Nephron (organoid): ENCODE results near the gene MILR1.
A peak's percentile ranks its signal among the peaks of the same experiment; 100 is the strongest.

Source experiments
- H3K27ac Mint-ChIP-seq, 3 experiments: 2 replicates each; pipeline ENCODE4 v1.8.0; 2020; ENCODE audit warnings: mixed read lengths in 3 of 3, mild to moderate bottlenecking in 2 of 3, moderate library complexity in 1 of 3
- H3K27me3 Mint-ChIP-seq: 2 replicates; pipeline ENCODE4 v1.8.0; 2021; ENCODE audit warnings: low read depth, mild to moderate bottlenecking, moderate library complexity, mixed read lengths
- H3K36me3 Mint-ChIP-seq: 2 replicates; pipeline ENCODE4 v1.8.0; 2020; ENCODE audit warnings: low read depth, mixed read lengths
- H3K4me1 Mint-ChIP-seq: 2 replicates; pipeline ENCODE4 v1.8.0; 2020; ENCODE audit warnings: mixed read lengths
- H3K4me3 Mint-ChIP-seq, 3 experiments: 2 replicates each; pipeline ENCODE4 v1.8.0; 2020; ENCODE audit warnings: mild to moderate bottlenecking in 3 of 3, mixed read lengths in 3 of 3, moderate library complexity in 2 of 3
- H3K9me3 Mint-ChIP-seq: 2 replicates; pipeline ENCODE4 v1.8.0; 2020; ENCODE audit warnings: mixed read lengths
- CTCF ChIP-seq, 3 experiments: fragments of 200-600 bp; sonication (generic); IDR thresholded peaks; one replicate each; pipeline ENCODE4 v1.5.0; 2021; ENCODE audit warnings: antibody characterized with exemption in 3 of 3; ENCODE audit not compliant: unreplicated experiment in 3 of 3

The MILR1 gene

GRCh38 chr17:64497565-64498035, 48.7 kb downstream of the MILR1 start:
- H3K36me3 Mint-ChIP-seq, result peaks cover 52% of the 10 kb centered on the region
- no peaks in the 10 kb centered on the region for H3K9me3 Mint-ChIP-seq
- peak overlapping the region; percentile 97 to 99 (median 98) for H3K4me3 Mint-ChIP-seq
- peak overlapping the region; percentile 82 to 96 (median 92) for H3K27ac Mint-ChIP-seq
- no peak for TF ChIP-seq CTCF (IDR thresholded peaks at IDR 0.05; ENCODE audit: unreplicated experiment in 3 of 3)
- peaks cover 50% of the 10 kb centered on the region for H3K4me1 Mint-ChIP-seq
- no peaks in the 10 kb centered on the region for H3K27me3 Mint-ChIP-seq

GRCh38 chr17:64498308-64499203, 49.6 kb downstream of the MILR1 start:
- no peak for TF ChIP-seq CTCF (IDR thresholded peaks at IDR 0.05; ENCODE audit: unreplicated experiment in 3 of 3)
- Mint-ChIP-seq H3K27me3 (no peaks in the 10 kb centered on the region), H3K4me1 (peaks cover 59% of the 10 kb centered on the region), H3K4me3 (peak overlapping the region; percentile 67 to 97 (median 75)), H3K9me3 (no peaks in the 10 kb centered on the region), H3K36me3 (peaks cover 58% of the 10 kb centered on the region), H3K27ac (peak overlapping the region; percentile 40 to 92 (median 82))

DNA sequence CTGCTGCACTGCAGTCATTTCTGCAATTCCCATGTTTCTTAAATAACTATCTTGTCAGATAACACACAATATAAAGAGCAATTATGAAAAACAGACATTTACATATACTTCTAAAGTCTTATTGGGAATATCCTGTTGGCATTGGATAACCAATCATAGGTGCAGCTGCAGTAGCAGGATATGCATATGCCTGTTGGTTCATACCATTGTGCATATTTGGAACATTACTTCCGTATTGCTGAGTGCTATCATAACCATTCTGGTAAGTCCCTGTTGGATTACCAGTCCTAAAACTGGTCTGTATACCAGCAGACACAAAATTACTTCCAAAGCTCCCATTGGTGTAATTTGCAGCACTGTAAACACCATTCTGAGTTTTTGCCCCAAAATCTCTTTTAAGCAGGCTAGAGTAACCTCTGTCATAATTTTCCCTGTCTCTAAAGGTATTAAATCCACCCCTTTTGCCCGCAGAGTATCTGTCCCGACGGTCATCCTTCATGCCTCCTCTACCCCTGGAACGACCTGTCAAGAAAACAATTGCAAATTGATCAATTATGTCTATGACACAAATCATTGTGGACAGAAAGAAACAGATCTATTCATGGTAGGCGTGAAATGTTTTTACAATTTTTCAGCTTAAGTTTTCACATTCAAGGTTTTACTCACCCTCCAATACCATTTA, 51.0 kb downstream of the MILR1 start:
- Mint-ChIP-seq H3K36me3 (peaks cover 66% of the 10 kb centered on the region), H3K27me3 (no peaks in the 10 kb centered on the region), H3K9me3 (no peaks in the 10 kb centered on the region), H3K27ac (peak overlapping the region in 1 of 3 experiments; percentile 46), H3K4me1 (peaks cover 60% of the 10 kb centered on the region), H3K4me3 (peak overlapping the region; percentile 4 to 14 (median 7))
- no peak for TF ChIP-seq CTCF (IDR thresholded peaks at IDR 0.05; ENCODE audit: unreplicated experiment in 3 of 3)

DNA sequence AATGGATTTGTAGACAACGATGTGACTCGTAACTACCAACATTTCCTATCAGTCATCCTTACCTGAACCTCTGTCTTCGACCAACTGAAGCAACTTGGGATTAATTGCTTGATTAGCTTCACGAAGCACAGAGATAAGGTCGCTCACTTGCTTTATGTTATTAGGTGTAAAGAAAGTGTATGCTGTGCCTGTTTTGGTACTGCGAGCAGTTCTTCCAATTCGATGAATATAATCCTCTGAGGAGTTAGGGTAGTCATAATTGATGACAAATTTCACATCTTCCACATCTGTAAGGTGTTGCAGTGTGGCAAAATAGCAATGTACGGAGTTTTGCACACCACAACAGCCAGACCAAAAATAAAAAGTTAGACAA, 51.6 kb downstream of the MILR1 start:
- Mint-ChIP-seq H3K27ac (peak overlapping the region in 1 of 3 experiments; percentile 46), H3K4me3 (peak overlapping the region in 2 of 3 experiments; percentile 7 to 20), H3K4me1 (peaks cover 62% of the 10 kb centered on the region), H3K27me3 (no peaks in the 10 kb centered on the region), H3K9me3 (no peaks in the 10 kb centered on the region), H3K36me3 (peaks cover 69% of the 10 kb centered on the region)
- no peak for TF ChIP-seq CTCF (IDR thresholded peaks at IDR 0.05; ENCODE audit: unreplicated experiment in 3 of 3)

DNA sequence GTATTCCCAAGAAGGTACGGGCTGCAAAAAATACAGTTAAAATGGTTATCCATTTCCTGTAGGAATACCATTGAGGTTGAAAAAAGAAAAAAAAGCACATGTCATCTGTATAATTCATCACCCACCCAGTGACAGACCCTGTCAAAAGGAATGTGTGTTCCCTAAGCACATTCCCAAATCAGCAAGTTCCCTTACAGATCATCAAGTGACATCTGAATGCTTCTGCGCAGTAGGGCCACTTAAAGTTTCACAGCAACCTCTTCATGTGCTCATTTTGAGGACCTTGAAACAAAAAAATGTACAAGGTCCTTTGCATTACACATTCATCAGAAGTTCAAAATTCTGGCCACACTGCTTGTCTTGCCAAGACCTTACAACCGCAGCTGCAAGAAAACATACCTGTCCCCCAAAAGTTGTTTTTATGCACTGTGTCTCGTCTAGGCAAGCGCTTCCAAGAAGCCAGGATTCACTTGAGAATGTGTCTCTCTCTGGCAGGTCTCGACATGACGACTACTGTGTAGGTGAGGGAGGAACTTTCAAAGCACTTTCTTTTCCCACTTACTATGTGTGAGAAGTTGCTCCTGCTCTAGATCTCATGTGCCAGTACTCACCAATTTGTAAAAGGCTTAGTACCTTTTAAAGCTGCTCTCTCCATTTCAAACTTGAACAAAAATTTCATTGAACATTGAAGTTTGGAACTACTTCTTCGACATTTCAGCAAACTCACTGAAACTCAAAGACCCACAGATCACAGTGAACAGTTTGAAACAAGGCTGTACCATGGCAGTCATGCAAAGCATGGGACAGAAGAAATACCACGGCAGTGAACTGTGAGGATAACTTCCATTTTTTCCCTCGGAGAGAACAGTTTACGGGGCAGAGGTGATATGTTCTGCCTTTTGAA, 52.2 kb downstream of the MILR1 start:
- Mint-ChIP-seq H3K9me3 (no peaks in the 10 kb centered on the region), H3K4me1 (peaks cover 57% of the 10 kb centered on the region), H3K27ac (peak overlapping the region in 1 of 3 experiments; percentile 46), H3K27me3 (no peaks in the 10 kb centered on the region), H3K36me3 (peaks cover 72% of the 10 kb centered on the region), H3K4me3 (peak overlapping the region in 2 of 3 experiments; percentile 16 to 20)
- no peak for TF ChIP-seq CTCF (IDR thresholded peaks at IDR 0.05; ENCODE audit: unreplicated experiment in 3 of 3)
